ENCODE measurements around the gene SAMM50. TPM values are rescaled to one million over a fixed set of nuclear protein-coding genes. Genes with fewer than 3 reads are reported as not detected.

Gene SAMM50
- total and polyA plus RNA-seq, 10 of the 15 experiments (the other 5 are each of a cell fraction or from before 2014, with no cell fraction given): 38.2 to 126 (median 62.4) TPM

DNA sequence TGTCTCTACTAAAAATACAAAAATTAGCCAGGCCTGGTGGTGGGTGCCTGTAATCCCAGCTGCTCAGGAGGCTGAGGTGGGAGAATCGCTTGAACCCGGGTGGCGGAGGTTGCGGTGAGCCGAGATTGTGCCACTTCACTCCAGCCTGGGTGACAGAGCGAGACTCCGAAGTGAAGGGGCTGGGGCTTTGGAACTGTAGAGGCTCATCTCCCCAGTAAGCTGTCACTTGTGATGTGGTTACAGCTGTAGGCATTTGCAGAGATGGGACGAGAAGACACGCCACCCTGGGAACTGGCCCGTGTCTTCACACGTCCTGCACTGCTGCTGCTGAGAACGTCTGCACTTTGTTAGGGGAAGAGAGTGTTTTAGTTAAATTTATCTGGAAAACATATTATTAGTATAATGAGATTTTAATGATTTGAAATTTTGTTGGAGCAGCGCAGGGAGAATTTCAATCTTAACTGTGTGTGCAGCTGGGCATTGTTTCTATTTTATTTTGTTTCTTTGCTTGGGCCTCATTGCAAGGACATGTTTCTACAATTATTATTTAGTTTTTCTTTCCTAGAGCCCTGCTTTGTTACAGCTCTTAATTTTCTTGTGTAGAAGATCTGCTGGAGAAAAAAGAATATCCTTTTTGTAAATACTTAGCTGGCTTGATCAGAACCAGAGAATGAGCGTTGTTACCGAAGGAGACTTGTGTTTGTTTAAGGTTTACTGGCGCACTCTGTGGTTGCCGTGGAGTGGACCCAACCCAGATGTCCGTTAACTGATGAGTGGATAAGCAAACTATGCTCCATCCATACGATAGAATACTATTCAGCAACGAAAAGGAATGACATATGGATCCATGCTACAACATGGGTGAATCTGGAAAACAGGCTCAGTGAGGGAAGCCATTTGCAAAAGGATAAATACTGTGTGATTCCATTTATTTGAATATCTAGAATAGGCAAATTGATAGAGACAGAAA, 87.3 kb downstream of the SAMM50 start (continued):
- TF ChIP-seq, protein P1, sequence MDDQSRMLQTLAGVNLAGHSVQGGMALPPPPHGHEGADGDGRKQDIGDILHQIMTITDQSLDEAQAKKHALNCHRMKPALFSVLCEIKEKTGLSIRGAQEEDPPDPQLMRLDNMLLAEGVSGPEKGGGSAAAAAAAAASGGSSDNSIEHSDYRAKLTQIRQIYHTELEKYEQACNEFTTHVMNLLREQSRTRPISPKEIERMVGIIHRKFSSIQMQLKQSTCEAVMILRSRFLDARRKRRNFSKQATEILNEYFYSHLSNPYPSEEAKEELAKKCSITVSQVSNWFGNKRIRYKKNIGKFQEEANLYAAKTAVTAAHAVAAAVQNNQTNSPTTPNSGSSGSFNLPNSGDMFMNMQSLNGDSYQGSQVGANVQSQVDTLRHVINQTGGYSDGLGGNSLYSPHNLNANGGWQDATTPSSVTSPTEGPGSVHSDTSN (IDR thresholded peaks at IDR 0.05; ENCODE audit: insufficient replicate concordance, low read depth, low read length): peak; percentile 62
- peak; percentile 55; the same call in 1 of the 2 replicates for TF ChIP-seq CREB1 (IDR thresholded peaks at IDR 0.05; ENCODE audit: low read depth)
- no peak for TF ChIP-seq MEF2A (IDR thresholded peaks at IDR 0.05; ENCODE audit: insufficient read depth, low read depth, low read length)
- no peak for TF ChIP-seq NRF1 (conservative IDR thresholded peaks at IDR 0.05; ENCODE audit: low read depth, low read length)
- TF ChIP-seq CBX3 (IDR thresholded peaks at IDR 0.05; ENCODE audit: borderline replicate concordance, low read depth): no peak
- TF ChIP-seq, protein P2, sequence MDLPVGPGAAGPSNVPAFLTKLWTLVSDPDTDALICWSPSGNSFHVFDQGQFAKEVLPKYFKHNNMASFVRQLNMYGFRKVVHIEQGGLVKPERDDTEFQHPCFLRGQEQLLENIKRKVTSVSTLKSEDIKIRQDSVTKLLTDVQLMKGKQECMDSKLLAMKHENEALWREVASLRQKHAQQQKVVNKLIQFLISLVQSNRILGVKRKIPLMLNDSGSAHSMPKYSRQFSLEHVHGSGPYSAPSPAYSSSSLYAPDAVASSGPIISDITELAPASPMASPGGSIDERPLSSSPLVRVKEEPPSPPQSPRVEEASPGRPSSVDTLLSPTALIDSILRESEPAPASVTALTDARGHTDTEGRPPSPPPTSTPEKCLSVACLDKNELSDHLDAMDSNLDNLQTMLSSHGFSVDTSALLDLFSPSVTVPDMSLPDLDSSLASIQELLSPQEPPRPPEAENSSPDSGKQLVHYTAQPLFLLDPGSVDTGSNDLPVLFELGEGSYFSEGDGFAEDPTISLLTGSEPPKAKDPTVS (IDR thresholded peaks at IDR 0.05; ENCODE audit: low read depth, low read length): no peak
- TF ChIP-seq TCF3 (IDR thresholded peaks at IDR 0.05; ENCODE audit: borderline replicate concordance, insufficient read depth, low read depth, low read length): peak; percentile 94
- no peak for TF ChIP-seq RAD21 (IDR thresholded peaks at IDR 0.05; ENCODE audit: insufficient read depth, low read depth, low read length)
- no peak for TF ChIP-seq STAT3 (IDR thresholded peaks at IDR 0.05; ENCODE audit: low read depth, low read length)
- TF ChIP-seq, protein P3, sequence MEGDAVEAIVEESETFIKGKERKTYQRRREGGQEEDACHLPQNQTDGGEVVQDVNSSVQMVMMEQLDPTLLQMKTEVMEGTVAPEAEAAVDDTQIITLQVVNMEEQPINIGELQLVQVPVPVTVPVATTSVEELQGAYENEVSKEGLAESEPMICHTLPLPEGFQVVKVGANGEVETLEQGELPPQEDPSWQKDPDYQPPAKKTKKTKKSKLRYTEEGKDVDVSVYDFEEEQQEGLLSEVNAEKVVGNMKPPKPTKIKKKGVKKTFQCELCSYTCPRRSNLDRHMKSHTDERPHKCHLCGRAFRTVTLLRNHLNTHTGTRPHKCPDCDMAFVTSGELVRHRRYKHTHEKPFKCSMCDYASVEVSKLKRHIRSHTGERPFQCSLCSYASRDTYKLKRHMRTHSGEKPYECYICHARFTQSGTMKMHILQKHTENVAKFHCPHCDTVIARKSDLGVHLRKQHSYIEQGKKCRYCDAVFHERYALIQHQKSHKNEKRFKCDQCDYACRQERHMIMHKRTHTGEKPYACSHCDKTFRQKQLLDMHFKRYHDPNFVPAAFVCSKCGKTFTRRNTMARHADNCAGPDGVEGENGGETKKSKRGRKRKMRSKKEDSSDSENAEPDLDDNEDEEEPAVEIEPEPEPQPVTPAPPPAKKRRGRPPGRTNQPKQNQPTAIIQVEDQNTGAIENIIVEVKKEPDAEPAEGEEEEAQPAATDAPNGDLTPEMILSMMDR (IDR thresholded peaks at IDR 0.05 in 2 of 3, conservative IDR thresholded peaks at IDR 0.05 in 1 of 3; ENCODE audit: control insufficient read depth in 2 of 3, extremely low read depth in 1 of 3, insufficient read depth in 1 of 3, low read depth in 3 of 3, low read length in 3 of 3): no peak
- 0 out of 2 replicates have a peak, but pooled peaks have one; percentile 53 for TF ChIP-seq NFIC (IDR thresholded peaks at IDR 0.05; ENCODE audit: low read depth, low read length)
- TF ChIP-seq, protein P4, sequence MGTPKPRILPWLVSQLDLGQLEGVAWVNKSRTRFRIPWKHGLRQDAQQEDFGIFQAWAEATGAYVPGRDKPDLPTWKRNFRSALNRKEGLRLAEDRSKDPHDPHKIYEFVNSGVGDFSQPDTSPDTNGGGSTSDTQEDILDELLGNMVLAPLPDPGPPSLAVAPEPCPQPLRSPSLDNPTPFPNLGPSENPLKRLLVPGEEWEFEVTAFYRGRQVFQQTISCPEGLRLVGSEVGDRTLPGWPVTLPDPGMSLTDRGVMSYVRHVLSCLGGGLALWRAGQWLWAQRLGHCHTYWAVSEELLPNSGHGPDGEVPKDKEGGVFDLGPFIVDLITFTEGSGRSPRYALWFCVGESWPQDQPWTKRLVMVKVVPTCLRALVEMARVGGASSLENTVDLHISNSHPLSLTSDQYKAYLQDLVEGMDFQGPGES (IDR thresholded peaks at IDR 0.05): no peak
- peak; percentile 84 for TF ChIP-seq IKZF1 (conservative IDR thresholded peaks at IDR 0.05)
- peak; percentile 61; the same call in 1 of the 2 replicates for TF ChIP-seq FOXM1 (IDR thresholded peaks at IDR 0.05; ENCODE audit: low read depth, low read length)
- peak; percentile 53 to 68; a peak in 1 of 4 replicates for TF ChIP-seq EP300 (IDR thresholded peaks at IDR 0.05; ENCODE audit: borderline replicate concordance in 1 of 2, control insufficient read depth in 1 of 2, low read depth in 2 of 2, low read length in 2 of 2)
- peak; percentile 83 for TF ChIP-seq GATAD2B (conservative IDR thresholded peaks at IDR 0.05; ENCODE audit: low read depth)
- no peak for TF ChIP-seq PML (IDR thresholded peaks at IDR 0.05; ENCODE audit: low read length)
- TF ChIP-seq POLR2AphosphoS5 (IDR thresholded peaks at IDR 0.05; ENCODE audit: low read length): peak; percentile 37; the same call in 1 of the 2 replicates
- TF ChIP-seq RUNX3 (IDR thresholded peaks at IDR 0.05; ENCODE audit: low read length): peak; percentile 94
- peak; percentile 37; the same call in 1 of the 2 replicates for TF ChIP-seq TAF1 (IDR thresholded peaks at IDR 0.05; ENCODE audit: borderline replicate concordance, low read depth, low read length)
- TF ChIP-seq BHLHE40 (IDR thresholded peaks at IDR 0.05; ENCODE audit: borderline replicate concordance in 1 of 2, low read depth in 2 of 2, low read length in 1 of 2): peak; percentile 67 to 89; a peak in 3 of 4 replicates
- no peak for TF ChIP-seq SREBF2 (IDR thresholded peaks at IDR 0.05; ENCODE audit: low read length)
- TF ChIP-seq POLR2AphosphoS2 (IDR thresholded peaks at IDR 0.05; ENCODE audit: low read depth, low read length): no peak

Data from GM12878 (cell line).